Lung (tissue), 12 donors: ENCODE data around the gene SPAAR. TPM values are rescaled to one million over a fixed set of nuclear protein-coding genes. Genes with fewer than 3 reads are reported as not detected.

Experiments
- ATAC-seq: fragments of 200-7000 bp; cut with Tn5 transposase; one replicate; pipeline ENCODE4 v1.9.1; 2020; ENCODE audit warnings: moderate number of reproducible peaks; ENCODE audit not compliant: insufficient read depth, low FRiP score
- DNase-seq, 3 donors: peaks; one replicate each; pipeline ENCODE4 v3.0.0-alpha.2; 2013 to 2017
- H3K27ac ChIP-seq, 2 donors: one replicate each; pipeline ENCODE4 v1.5.1; 2013; ENCODE audit warnings: mild to moderate bottlenecking in 2 of 2, moderate library complexity in 2 of 2, control low read depth in 1 of 2, inconsistent platforms in 1 of 2, low read depth in 1 of 2, low read length in 1 of 2
- H3K27me3 ChIP-seq, 3 donors: one replicate each; pipeline ENCODE4 v1.5.1; 2013; ENCODE audit warnings: low read length in 2 of 3; ENCODE audit not compliant: control insufficient read depth in 3 of 3, insufficient read depth in 3 of 3
- H3K36me3 ChIP-seq, 4 donors: one replicate each; pipeline ENCODE4 v1.5.1; 2013; ENCODE audit warnings: low read length in 4 of 4, mild to moderate bottlenecking in 1 of 4, moderate library complexity in 1 of 4; ENCODE audit not compliant: control insufficient read depth in 4 of 4, insufficient read depth in 4 of 4
- H3K4me1 ChIP-seq, 5 donors: one replicate each; pipeline ENCODE4 v1.5.1; 2013; ENCODE audit warnings: low read length in 5 of 5, mild to moderate bottlenecking in 2 of 5, moderate library complexity in 1 of 5; ENCODE audit not compliant: control insufficient read depth in 5 of 5, insufficient read depth in 5 of 5
- H3K4me3 ChIP-seq: one replicate; pipeline ENCODE4 v1.5.1; 2013; ENCODE audit warnings: mild to moderate bottlenecking, control low read depth, moderate library complexity
- H3K9ac ChIP-seq, 2 donors: one replicate each; pipeline ENCODE4 v1.5.1; 2013; ENCODE audit warnings: low read length in 2 of 2, control low read depth in 1 of 2; ENCODE audit not compliant: insufficient read depth in 1 of 2
- H3K9me3 ChIP-seq, 4 donors: one replicate each; pipeline ENCODE4 v1.5.1; 2013; ENCODE audit warnings: low read length in 3 of 4, mild to moderate bottlenecking in 1 of 4, moderate library complexity in 1 of 4; ENCODE audit not compliant: control insufficient read depth in 4 of 4, insufficient read depth in 3 of 4
- CTCF ChIP-seq: IDR thresholded peaks from 2 replicates; pipeline ENCODE4 v1.5.1; 2012; ENCODE audit warnings: mild to moderate bottlenecking; ENCODE audit errors: control extremely low read depth, extremely low read depth
- WGBS, 2 donors: extraction: QIAGEN DNeasy Blood & Tissue Kit; methylation state at CpG; one replicate each; pipeline ENCODE4 v1.1.7; 2013; 5-methylcytosine and 5-hydroxymethylcytosine counted together
- polyA plus RNA-seq, 2 donors: library from polyadenylated mRNA; stranded (reverse); fragments of 200-250 nt; gene quantifications; one replicate each; pipeline ENCODE4 v1.2.1, GENCODE V29; 2013
- total RNA-seq, 2 donors: library from RNA; depleted of rRNA in 1 of 2; stranded (reverse); fragments of >200 nt in 1 of 2; gene quantifications; one replicate each; pipeline ENCODE4 v1.2.1, GENCODE V29; 2014 to 2021
- donor health status: control.
- donor health status: control.
- donor health status: Bipolar disorder and iron deficiency.
- donor health status: healthy.
- donor health status: DM: yes; HTN: yes; CAD: no.

The SPAAR gene
- total and polyA plus RNA-seq, 4 donors, result 3.7 to 6.7 (median 5.7) TPM

- Histone ChIP-seq H3K4me3 (no peak overlapping the region), H3K4me1 (peaks cover 0 to 11% (median 0%) of the 10 kb centered on the region in 5 donors), H3K27me3 (no peaks in the 10 kb centered on the region), H3K9me3 (no peaks in the 10 kb centered on the region), H3K36me3 (no peaks in the 10 kb centered on the region), H3K27ac (no peak overlapping the region), H3K9ac (no peak overlapping the region)
- ATAC-seq (no peak), DNase-seq (no peak)
- no peak for TF ChIP-seq CTCF
- 87 to 88% methylated on average over 4 of the region's 4 CpGs for WGBS, 2 donors
These were observed 47.0 kb upstream of the SPAAR start for GRCh38 chr9:35862328-35862727.

GRCh38 chr9:35863583-35863982, 45.7 kb upstream of the SPAAR start:
- Histone ChIP-seq H3K4me3 (no peak overlapping the region), H3K4me1 (peaks cover 0 to 11% (median 0%) of the 10 kb centered on the region in 5 donors), H3K27ac (no peak overlapping the region), H3K27me3 (no peaks in the 10 kb centered on the region), H3K9me3 (no peaks in the 10 kb centered on the region), H3K36me3 (no peaks in the 10 kb centered on the region), H3K9ac (no peak overlapping the region)
- WGBS, 2 donors, result 76 to 82% methylated on average over 8 of the region's 8 CpGs
- ATAC-seq (no peak), DNase-seq (no peak)
- TF ChIP-seq CTCF, result no peak

GRCh38 chr9:35864695-35865255, 44.5 kb upstream of the SPAAR start:
- DNase-seq (no peak), ATAC-seq (no peak)
- Histone ChIP-seq H3K4me1 (peaks cover 0 to 1% (median 0%) of the 10 kb centered on the region in 5 donors), H3K9ac (no peak overlapping the region), H3K27me3 (no peaks in the 10 kb centered on the region), H3K27ac (no peak overlapping the region), H3K9me3 (no peaks in the 10 kb centered on the region), H3K36me3 (no peaks in the 10 kb centered on the region), H3K4me3 (no peak overlapping the region)
- 86 to 89% methylated on average over 8 of the region's 8 CpGs for WGBS, 2 donors
- TF ChIP-seq CTCF, result no peak

GRCh38 chr9:35867538-35867937, 41.8 kb upstream of the SPAAR start:
- no peak overlapping the region for H3K27ac ChIP-seq
- no peak overlapping the region for H3K4me3 ChIP-seq
- no peaks in the 10 kb centered on the region for H3K36me3 ChIP-seq
- TF ChIP-seq CTCF, result no peak
- H3K9me3 ChIP-seq, result no peaks in the 10 kb centered on the region
- ATAC-seq (no peak), DNase-seq (no peak)
- 88 to 95% methylated on average over 4 of the region's 4 CpGs for WGBS, 2 donors
- no peak overlapping the region for H3K9ac ChIP-seq
- H3K27me3 ChIP-seq, result no peaks in the 10 kb centered on the region
- H3K4me1 ChIP-seq, result peaks cover 0 to 4% (median 0%) of the 10 kb centered on the region in 5 donors
